ENCODE measurements around the gene MYD88. TPM values are rescaled to one million over a fixed set of nuclear protein-coding genes. Genes with fewer than 3 reads are reported as not detected.

Gene MYD88
- total and polyA plus RNA-seq, 4 donors = 15.4 to 60.3 (median 44.1) TPM

- Histone ChIP-seq H3K9me3 (ENCODE audit: control insufficient read depth in 4 of 4, low read length in 3 of 4) (no peaks in the 10 kb centered on the region), H3K27me3 (ENCODE audit: control insufficient read depth in 4 of 4, insufficient read depth in 4 of 4, low read length in 3 of 4) (no peaks in the 10 kb centered on the region), H3K4me1 (ENCODE audit: control insufficient read depth in 4 of 4, insufficient read depth in 4 of 4, low read length in 3 of 4) (peaks cover 4 to 43% (median 33%) of the 10 kb centered on the region in 4 donors), H3K36me3 (ENCODE audit: control insufficient read depth in 4 of 4, insufficient read depth in 3 of 4, low read depth in 1 of 4, low read length in 3 of 4) (peaks cover 2 to 19% (median 17%) of the 10 kb centered on the region in 4 donors), H3K4me3 (ENCODE audit: low read depth in 1 of 3, low read length in 3 of 3) (peak overlapping the region; percentile 78 to 96 (median 83)), H3K9ac (ENCODE audit: low read depth in 1 of 2, low read length in 2 of 2) (peak overlapping the region; percentile 82 to 92), H3K27ac (ENCODE audit: low read depth in 1 of 2, low read length in 2 of 2) (peak overlapping the region; percentile 88 to 96)
- WGBS = 4% methylated on average over 8 of the region's 8 CpGs
- TF ChIP-seq EGR1 (IDR thresholded peaks at IDR 0.05; ENCODE audit: low read depth in 2 of 2) (no peak), FOXA2 (IDR thresholded peaks at IDR 0.05) (no peak), HNF4G (IDR thresholded peaks at IDR 0.05) (no peak), YY1 (IDR thresholded peaks at IDR 0.05) (no peak), FOXA1 (IDR thresholded peaks at IDR 0.05) (no peak), ATF3 (IDR thresholded peaks at IDR 0.05) (no peak), MAX (IDR thresholded peaks at IDR 0.05) (no peak), HNF4A (conservative IDR thresholded peaks at IDR 0.05) (no peak), TAF1 (conservative IDR thresholded peaks at IDR 0.05) (no peak), SP1 (IDR thresholded peaks at IDR 0.05) (no peak)
- DNase-seq (ENCODE audit: low spot score) = no peak
These were observed 730 bp downstream of the MYD88 start for GRCh38 chr3:38139191-38139590.

GRCh38 chr3:38139652-38140051 lies 1.2 kb downstream of the MYD88 start:
- H3K27ac ChIP-seq (ENCODE audit: low read depth in 1 of 2, low read length in 2 of 2) = peak overlapping the region in 1 of 2 donors; percentile 96
- no peaks in the 10 kb centered on the region for H3K9me3 ChIP-seq (ENCODE audit: control insufficient read depth in 4 of 4, low read length in 3 of 4)
- peaks cover 2 to 19% (median 16%) of the 10 kb centered on the region in 4 donors for H3K36me3 ChIP-seq (ENCODE audit: control insufficient read depth in 4 of 4, insufficient read depth in 3 of 4, low read depth in 1 of 4, low read length in 3 of 4)
- H3K9ac ChIP-seq (ENCODE audit: low read depth in 1 of 2, low read length in 2 of 2) = peak overlapping the region; percentile 82 to 92
- H3K4me1 ChIP-seq (ENCODE audit: control insufficient read depth in 4 of 4, insufficient read depth in 4 of 4, low read length in 3 of 4) = peaks cover 4 to 39% (median 28%) of the 10 kb centered on the region in 4 donors
- H3K4me3 ChIP-seq (ENCODE audit: low read depth in 1 of 3, low read length in 3 of 3) = peak overlapping the region; percentile 78 to 96 (median 83)
- H3K27me3 ChIP-seq (ENCODE audit: control insufficient read depth in 4 of 4, insufficient read depth in 4 of 4, low read length in 3 of 4) = no peaks in the 10 kb centered on the region
- DNase-seq (ENCODE audit: low spot score) = peak; percentile 32
- 82% methylated on average over 7 of the region's 7 CpGs for WGBS
- TF ChIP-seq ZBTB33 (IDR thresholded peaks at IDR 0.05) (no peak), MAX (IDR thresholded peaks at IDR 0.05) (no peak), TAF1 (conservative IDR thresholded peaks at IDR 0.05) (no peak), SP1 (IDR thresholded peaks at IDR 0.05) (no peak)
- TF ChIP-seq, protein P1, sequence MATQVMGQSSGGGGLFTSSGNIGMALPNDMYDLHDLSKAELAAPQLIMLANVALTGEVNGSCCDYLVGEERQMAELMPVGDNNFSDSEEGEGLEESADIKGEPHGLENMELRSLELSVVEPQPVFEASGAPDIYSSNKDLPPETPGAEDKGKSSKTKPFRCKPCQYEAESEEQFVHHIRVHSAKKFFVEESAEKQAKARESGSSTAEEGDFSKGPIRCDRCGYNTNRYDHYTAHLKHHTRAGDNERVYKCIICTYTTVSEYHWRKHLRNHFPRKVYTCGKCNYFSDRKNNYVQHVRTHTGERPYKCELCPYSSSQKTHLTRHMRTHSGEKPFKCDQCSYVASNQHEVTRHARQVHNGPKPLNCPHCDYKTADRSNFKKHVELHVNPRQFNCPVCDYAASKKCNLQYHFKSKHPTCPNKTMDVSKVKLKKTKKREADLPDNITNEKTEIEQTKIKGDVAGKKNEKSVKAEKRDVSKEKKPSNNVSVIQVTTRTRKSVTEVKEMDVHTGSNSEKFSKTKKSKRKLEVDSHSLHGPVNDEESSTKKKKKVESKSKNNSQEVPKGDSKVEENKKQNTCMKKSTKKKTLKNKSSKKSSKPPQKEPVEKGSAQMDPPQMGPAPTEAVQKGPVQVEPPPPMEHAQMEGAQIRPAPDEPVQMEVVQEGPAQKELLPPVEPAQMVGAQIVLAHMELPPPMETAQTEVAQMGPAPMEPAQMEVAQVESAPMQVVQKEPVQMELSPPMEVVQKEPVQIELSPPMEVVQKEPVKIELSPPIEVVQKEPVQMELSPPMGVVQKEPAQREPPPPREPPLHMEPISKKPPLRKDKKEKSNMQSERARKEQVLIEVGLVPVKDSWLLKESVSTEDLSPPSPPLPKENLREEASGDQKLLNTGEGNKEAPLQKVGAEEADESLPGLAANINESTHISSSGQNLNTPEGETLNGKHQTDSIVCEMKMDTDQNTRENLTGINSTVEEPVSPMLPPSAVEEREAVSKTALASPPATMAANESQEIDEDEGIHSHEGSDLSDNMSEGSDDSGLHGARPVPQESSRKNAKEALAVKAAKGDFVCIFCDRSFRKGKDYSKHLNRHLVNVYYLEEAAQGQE (IDR thresholded peaks at IDR 0.05) = no peak

All from liver (tissue), 9 donors.